OCI-LY3 (cell line): Measurements from ENCODE around the gene RAX2.

Experiments used
- CTCF ChIP-seq: fragments of 200-600, 300-600 bp; sonication (generic); IDR thresholded peaks from 2 replicates; pipeline ENCODE4 v1.5.1; 2014; ENCODE audit warnings: antibody characterized with exemption, low read length, low read depth
- EZH2phosphoT487 ChIP-seq: fragments of 200-600 bp; shearing (Covaris generic); IDR thresholded peaks from 2 replicates; pipeline ENCODE4 v1.6.1; 2018; ENCODE audit warnings: antibody characterized with exemption, mixed run types, low read depth

- TF ChIP-seq CTCF (no peak), EZH2phosphoT487 (no peak)
Observed at GRCh38 chr19:3807574-3808354, 35.7 kb upstream of the RAX2 start.
